SK-N-SH (cell line): ENCODE measurements around the gene ZNF384. TPM values are rescaled to one million over a fixed set of nuclear protein-coding genes. Genes with fewer than 3 reads are reported as not detected.

Experiments used
- CTCF ChIA-PET: fragments of 300-600, 350-600 bp; formaldehyde crosslinking; extraction: SDS; loops from one replicate; lab custom pipeline; 2021; lab: Yijun Ruan, JAX
- POLR2A ChIA-PET: fragments of 350-600 bp; sonication (Branson Sonifier 250); formaldehyde crosslinking; extraction: SDS; loops from one replicate; lab custom pipeline; 2020; ENCODE audit warnings: antibody characterized with exemption, inconsistent platforms; lab: Yijun Ruan, JAX
- DNase-seq: peaks from one replicate; pipeline ENCODE4 v3.0.0; 2012
- H2AFZ ChIP-seq: fragments of 200-600 bp; sonication (generic); 2 replicates; pipeline ENCODE4 v1.8.1; 2016; ENCODE audit warnings: antibody characterized with exemption, mild to moderate bottlenecking, low read depth
- H3F3A ChIP-seq: fragments of 200-600 bp; sonication (generic); replicated peaks from 2 replicates; pipeline ENCODE3; 2016; ENCODE audit warnings: antibody characterized with exemption, mild to moderate bottlenecking; ENCODE audit not compliant: insufficient read depth
- H3K27ac ChIP-seq, 2 experiments: fragments of 200-500 bp in 1 of 2; fragments of 200-600 bp in 1 of 2; sonication (Bioruptor generic) in 1 of 2; sonication (generic), shearing (Covaris generic) in 1 of 2; 2 replicates each; pipeline versions ENCODE4 v1.5.1 to v1.6.1; 2014 to 2016; ENCODE audit warnings: low read depth in 2 of 2, inconsistent platforms in 1 of 2, low read length in 1 of 2, mild to moderate bottlenecking in 1 of 2, mixed read lengths in 1 of 2
- H3K27me3 ChIP-seq: fragments of 200-600 bp; sonication (generic), shearing (Covaris generic); 2 replicates; pipeline ENCODE4 v1.6.1; 2016; ENCODE audit warnings: mixed run types; ENCODE audit not compliant: insufficient read depth
- H3K36me3 ChIP-seq, 2 experiments: fragments of 200-500 bp in 1 of 2; fragments of 200-600 bp in 1 of 2; sonication (Bioruptor generic) in 1 of 2; sonication (generic) in 1 of 2; replicated peaks in 1 of 2; 2 replicates each; pipeline versions ENCODE3 to v1.5.1; 2014 to 2016; ENCODE audit warnings: low read length in 1 of 2, mild to moderate bottlenecking in 1 of 2; ENCODE audit not compliant: insufficient read depth in 2 of 2, control insufficient read depth in 1 of 2
- H3K4me1 ChIP-seq, 2 experiments: fragments of 200-500 bp in 1 of 2; fragments of 200-600 bp in 1 of 2; sonication (Bioruptor generic) in 1 of 2; sonication (generic), shearing (Covaris generic) in 1 of 2; 2 replicates each; pipeline versions ENCODE4 v1.5.1 to v1.6.1; 2014 to 2016; ENCODE audit warnings: low read depth in 1 of 2, low read length in 1 of 2, mixed run types in 1 of 2; ENCODE audit not compliant: insufficient read depth in 2 of 2, control insufficient read depth in 1 of 2
- H3K4me2 ChIP-seq: fragments of 200-600 bp; sonication (generic), shearing (Covaris generic); 2 replicates; pipeline ENCODE4 v1.6.1; 2017; ENCODE audit warnings: mixed run types
- H3K4me3 ChIP-seq, 2 experiments: fragments of 200-500 bp in 1 of 2; fragments of 200-600 bp in 1 of 2; sonication (Bioruptor generic) in 1 of 2; sonication (generic), shearing (Covaris generic) in 1 of 2; 2 replicates each; pipeline versions ENCODE4 v1.5.1 to v1.8.1; 2014 to 2016; ENCODE audit warnings: low read depth in 2 of 2, inconsistent platforms in 1 of 2, low read length in 1 of 2, mild to moderate bottlenecking in 1 of 2, mixed read lengths in 1 of 2, moderate library complexity in 1 of 2
- H3K79me2 ChIP-seq: fragments of 200-600 bp; sonication (generic); 2 replicates; pipeline ENCODE4 v1.8.1; 2017; ENCODE audit warnings: mild to moderate bottlenecking; ENCODE audit not compliant: insufficient read depth
- H3K9ac ChIP-seq: fragments of 200-600 bp; sonication (generic); 2 replicates; pipeline ENCODE4 v1.6.1; 2017; ENCODE audit warnings: mixed run types
- H3K9me2 ChIP-seq: fragments of 200-600 bp; sonication (generic); 2 replicates; pipeline ENCODE4 v1.6.1; 2017; ENCODE audit warnings: mixed run types
- H3K9me3 ChIP-seq: fragments of 200-600 bp; sonication (generic); 2 replicates; pipeline ENCODE4 v1.6.1; 2017; ENCODE audit warnings: mixed run types, mild to moderate bottlenecking, moderate library complexity
- H4K20me1 ChIP-seq: fragments of 200-600 bp; sonication (generic); 2 replicates; pipeline ENCODE4 v1.6.1; 2017; ENCODE audit warnings: mild to moderate bottlenecking, mixed run types; ENCODE audit not compliant: insufficient read depth
- ELF1 ChIP-seq: IDR thresholded peaks from 2 replicates; pipeline ENCODE4 v1.4.0; 2012
- EP300 ChIP-seq, 2 experiments: IDR thresholded peaks; 2 replicates each; pipeline versions ENCODE4 v1.4.0 to v1.6.1; 2012; ENCODE audit warnings: borderline replicate concordance in 1 of 2, low read depth in 1 of 2, low read length in 1 of 2
- EZH2phosphoT487 ChIP-seq: fragments of 200-600 bp; sonication (generic); IDR thresholded peaks from 2 replicates; pipeline ENCODE4 v1.6.1; 2017; ENCODE audit warnings: low read depth, mixed run types, mild to moderate bottlenecking, antibody characterized with exemption, moderate library complexity, borderline replicate concordance
- FOSL2 ChIP-seq: IDR thresholded peaks from 2 replicates; pipeline ENCODE4 v1.4.0; 2012; ENCODE audit warnings: low read depth, mild to moderate bottlenecking, moderate library complexity, borderline replicate concordance
- FOXJ3 ChIP-seq: sonication (generic); formaldehyde crosslinking; IDR thresholded peaks from 2 replicates; pipeline ENCODE4 v1.5.1; 2020; ENCODE audit warnings: mild to moderate bottlenecking, missing genetic modification reagents
- FOXM1 ChIP-seq: IDR thresholded peaks from 2 replicates; pipeline ENCODE4 v1.4.0; 2012; ENCODE audit warnings: low read depth, mild to moderate bottlenecking
- GABPA ChIP-seq: IDR thresholded peaks from 2 replicates; pipeline ENCODE4 v1.4.0; 2012; ENCODE audit warnings: low read depth, mild to moderate bottlenecking
- GATA2 ChIP-seq: sonication (generic); formaldehyde crosslinking; IDR thresholded peaks from 2 replicates; pipeline ENCODE4 v1.5.0; 2020; ENCODE audit warnings: mild to moderate bottlenecking, missing genetic modification reagents
- IRF3 ChIP-seq: fragments of 150-350 bp; IDR thresholded peaks from 2 replicates; pipeline ENCODE4 v1.6.1; 2016; ENCODE audit warnings: mild to moderate bottlenecking, low read depth, low read length
- NFIC ChIP-seq: IDR thresholded peaks from 2 replicates; pipeline ENCODE4 v1.4.0; 2012; ENCODE audit warnings: borderline replicate concordance
- NRF1 ChIP-seq: IDR thresholded peaks from 2 replicates; pipeline ENCODE4 v1.6.1; 2012; ENCODE audit warnings: low read depth, mild to moderate bottlenecking, low read length
- PBX3 ChIP-seq: IDR thresholded peaks from 2 replicates; pipeline ENCODE4; 2012
- POLR2AphosphoS5 ChIP-seq: IDR thresholded peaks from 2 replicates; pipeline ENCODE4 v1.6.1; 2012; ENCODE audit warnings: low read depth, low read length
- RAD21 ChIP-seq: IDR thresholded peaks from 2 replicates; pipeline ENCODE4 v1.6.1; 2012; ENCODE audit warnings: mild to moderate bottlenecking, low read length
- RXRA ChIP-seq: IDR thresholded peaks from 2 replicates; pipeline ENCODE4 v1.4.0; 2012; ENCODE audit warnings: low read depth, mild to moderate bottlenecking, borderline replicate concordance
- TAF1 ChIP-seq: IDR thresholded peaks from 2 replicates; pipeline ENCODE4 v1.6.1; 2012; ENCODE audit warnings: low read depth, mild to moderate bottlenecking, low read length, moderate library complexity, borderline replicate concordance
- TCF12 ChIP-seq: IDR thresholded peaks from 2 replicates; pipeline ENCODE4 v1.4.0; 2012
- TEAD4 ChIP-seq: IDR thresholded peaks from 2 replicates; pipeline ENCODE4 v1.4.0; 2012; ENCODE audit warnings: mild to moderate bottlenecking, borderline replicate concordance; ENCODE audit not compliant: insufficient read depth
- USF1 ChIP-seq: IDR thresholded peaks from 2 replicates; pipeline ENCODE4 v1.4.0; 2012; ENCODE audit warnings: low read depth, borderline replicate concordance
- USF2 ChIP-seq: fragments of 150-350 bp; IDR thresholded peaks from 2 replicates; pipeline ENCODE4 v1.6.1; 2017; ENCODE audit warnings: antibody characterized with exemption, low read length, low read depth, borderline replicate concordance
- YY1 ChIP-seq: IDR thresholded peaks from 2 replicates; pipeline ENCODE4 v1.4.0; 2012; ENCODE audit warnings: low read depth, mild to moderate bottlenecking
- ZBTB33 ChIP-seq: IDR thresholded peaks from 2 replicates; pipeline ENCODE4 v1.4.0; 2012; ENCODE audit warnings: low read depth, borderline replicate concordance
- WGBS: methylation state at CpG from one replicate; pipeline ENCODE4 v1.1.6; 2017; ENCODE audit warnings: low lambda C conversion rate; 5-methylcytosine and 5-hydroxymethylcytosine counted together
- polyA plus RNA-seq, 3 experiments: library from polyadenylated mRNA; depleted of rRNA; stranded (reverse); fragments of >200 nt; gene quantifications; 2 replicates each; pipeline ENCODE4 v1.2.3, GENCODE V29; 2012

ZNF384 gene
- polyA plus RNA-seq, 1 of the 3 experiments (the other 2 are of a cell fraction) = 64.9 TPM

- TF ChIP-seq TEAD4 = no peak
- TF ChIP-seq PBX3 = no peak
- TF ChIP-seq FOXJ3 (CRISPR knock-in tag) = no peak
- no peak for TF ChIP-seq TCF12
- TF ChIP-seq FOXM1 = no peak
Observed at GRCh38 chr12:6729186-6729585, 40.0 kb upstream of the ZNF384 start (continued).

- H3K4me3 ChIP-seq = no peak overlapping the region; a peak in 1 of 4 replicates
- no peaks in the 10 kb centered on the region for H3K9me2 ChIP-seq
- H3F3A ChIP-seq = peaks cover 17% of the 10 kb centered on the region
- H3K36me3 ChIP-seq = peaks cover 9 to 30% of the 10 kb centered on the region in 2 experiments
- CTCF ChIA-PET = interaction anchor here (1.1 to 2.1 kb wide), 7 partner anchors 8 to 144 kb away, joined by 3 to 9 read pairs (median 4); partner anchors contain the start of gene MLF2
- 95% methylated on average over 7 of the region's 7 CpGs for WGBS
- H2AFZ ChIP-seq = no peak overlapping the region
- peaks cover 0 to 9% of the 10 kb centered on the region in 2 experiments; a peak in 1 of 4 replicates for H3K4me1 ChIP-seq
- no peak overlapping the region for H3K9ac ChIP-seq
- DNase-seq = no peak
- H3K79me2 ChIP-seq = peaks cover 17% of the 10 kb centered on the region; the same call in 1 of the 2 replicates
- no peaks in the 10 kb centered on the region for H4K20me1 ChIP-seq
- TF ChIP-seq NFIC (no peak), USF2 (no peak), ZBTB33 (no peak), YY1 (no peak), ELF1 (no peak), NRF1 (no peak), PBX3 (no peak), FOXM1 (no peak), EP300 (IDR thresholded peaks at IDR 0.05; ENCODE audit: borderline replicate concordance in 1 of 2, low read depth in 1 of 2, low read length in 1 of 2) (no peak), TAF1 (no peak), GATA2 (no peak), EZH2phosphoT487 (no peak), IRF3 (no peak), POLR2AphosphoS5 (no peak), USF1 (no peak), TEAD4 (no peak), FOSL2 (no peak), GABPA (no peak), RXRA (no peak), RAD21 (no peak)
- TF ChIP-seq, all 33 proteins: peak for 0
- H3K4me2 ChIP-seq = peak overlapping the region; percentile 86
- H3K27ac ChIP-seq = no peak overlapping the region
- H3K9me3 ChIP-seq = no peaks in the 10 kb centered on the region
- POLR2A ChIA-PET = interaction anchor here (0.6 to 2.6 kb wide), 3 partner anchors 28 to 42 kb away, joined by 3 to 24 read pairs (median 3); partner anchors contain the start of genes MLF2 and ZNF384
- no peaks in the 10 kb centered on the region for H3K27me3 ChIP-seq
Observed at GRCh38 chr12:6725350-6725749, 36.2 kb upstream of the ZNF384 start.
